LNCAP (cell line): ENCODE results near the gene ALPK3.

Experiments
- TF ChIP-seq, protein P1 (sequence below): fragments of 450-650 bp; IDR thresholded peaks from 2 replicates; pipeline ENCODE4 v1.5.1; 2017; ENCODE audit warnings: mild to moderate bottlenecking

Gene ALPK3

DNA sequence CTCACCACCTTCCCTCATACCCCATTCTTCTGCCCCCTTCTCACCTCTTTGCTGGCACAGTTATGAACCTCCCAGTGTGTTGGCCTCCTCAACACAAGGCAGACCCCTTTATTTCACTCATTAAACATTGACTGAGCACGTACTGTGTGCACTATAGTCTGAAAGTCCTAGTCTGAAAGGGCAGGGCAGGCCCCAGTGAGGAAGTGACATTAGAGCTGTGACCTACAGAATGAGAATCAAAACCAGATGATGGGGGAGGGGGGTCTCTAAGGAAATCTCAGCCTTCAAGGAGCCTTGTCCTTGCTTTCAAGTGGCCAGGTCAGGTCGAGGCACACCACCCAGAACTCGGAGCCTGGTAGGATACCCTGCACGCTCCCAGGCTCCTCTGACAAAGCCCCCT lies 70.8 kb downstream of the ALPK3 start:
- TF ChIP-seq, protein P1, sequence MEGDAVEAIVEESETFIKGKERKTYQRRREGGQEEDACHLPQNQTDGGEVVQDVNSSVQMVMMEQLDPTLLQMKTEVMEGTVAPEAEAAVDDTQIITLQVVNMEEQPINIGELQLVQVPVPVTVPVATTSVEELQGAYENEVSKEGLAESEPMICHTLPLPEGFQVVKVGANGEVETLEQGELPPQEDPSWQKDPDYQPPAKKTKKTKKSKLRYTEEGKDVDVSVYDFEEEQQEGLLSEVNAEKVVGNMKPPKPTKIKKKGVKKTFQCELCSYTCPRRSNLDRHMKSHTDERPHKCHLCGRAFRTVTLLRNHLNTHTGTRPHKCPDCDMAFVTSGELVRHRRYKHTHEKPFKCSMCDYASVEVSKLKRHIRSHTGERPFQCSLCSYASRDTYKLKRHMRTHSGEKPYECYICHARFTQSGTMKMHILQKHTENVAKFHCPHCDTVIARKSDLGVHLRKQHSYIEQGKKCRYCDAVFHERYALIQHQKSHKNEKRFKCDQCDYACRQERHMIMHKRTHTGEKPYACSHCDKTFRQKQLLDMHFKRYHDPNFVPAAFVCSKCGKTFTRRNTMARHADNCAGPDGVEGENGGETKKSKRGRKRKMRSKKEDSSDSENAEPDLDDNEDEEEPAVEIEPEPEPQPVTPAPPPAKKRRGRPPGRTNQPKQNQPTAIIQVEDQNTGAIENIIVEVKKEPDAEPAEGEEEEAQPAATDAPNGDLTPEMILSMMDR: no peak

DNA sequence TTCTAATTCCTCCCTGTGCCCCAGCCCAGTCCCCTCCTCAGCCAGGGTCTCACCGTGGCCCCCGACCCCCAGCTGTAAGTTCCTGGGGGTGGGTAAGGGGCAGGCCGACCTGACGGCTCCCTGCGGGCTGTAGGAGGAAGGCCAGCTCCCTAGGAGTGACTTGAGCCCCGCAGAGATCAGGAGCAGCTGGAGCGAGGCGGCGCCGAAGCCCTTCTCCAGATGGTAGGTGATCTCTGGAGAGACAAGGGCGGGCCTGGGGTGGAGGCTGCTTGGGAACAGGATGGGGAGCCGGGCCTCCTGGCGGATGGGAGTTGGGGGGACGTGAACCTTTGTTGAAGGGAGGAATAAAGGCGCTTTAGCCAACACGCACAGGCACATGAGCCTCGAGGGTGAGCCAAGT lies 71.5 kb downstream of the ALPK3 start:
- TF ChIP-seq, protein P1: no peak

DNA sequence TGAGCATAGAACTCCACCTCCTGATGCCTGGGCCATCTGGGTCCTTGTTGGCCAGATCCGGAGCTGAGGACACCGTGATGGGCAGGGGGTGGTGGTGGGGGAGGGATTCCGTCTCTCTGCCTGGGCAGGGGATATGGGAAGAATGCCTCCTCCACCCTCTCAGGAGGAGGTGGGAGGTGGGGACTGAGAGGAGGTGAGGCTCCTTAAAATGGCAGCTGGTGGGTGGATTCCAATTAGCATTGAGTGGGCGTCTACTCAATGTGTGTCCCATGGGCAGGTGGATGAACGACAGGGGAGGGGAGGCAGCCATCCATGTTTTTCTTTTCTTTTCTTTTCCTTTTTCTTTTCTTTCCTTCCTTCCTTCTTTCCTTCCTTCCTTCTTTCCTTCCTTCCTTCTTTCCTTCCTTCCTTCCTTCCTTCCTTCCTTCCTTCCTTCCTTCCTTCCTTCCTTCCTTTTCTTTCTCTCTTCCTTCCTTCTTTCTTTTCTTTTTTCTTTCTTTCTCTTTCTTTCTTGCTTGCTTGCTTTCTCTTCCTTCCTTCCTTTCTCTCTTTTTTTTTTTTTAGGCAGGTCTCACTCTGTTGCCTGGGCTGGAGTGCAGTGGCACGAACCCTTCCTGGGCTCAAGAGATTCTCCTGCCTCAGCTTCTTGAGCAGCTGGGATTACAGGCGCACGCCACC lies 72.3 kb downstream of the ALPK3 start:
- TF ChIP-seq, protein P1: no peak

DNA sequence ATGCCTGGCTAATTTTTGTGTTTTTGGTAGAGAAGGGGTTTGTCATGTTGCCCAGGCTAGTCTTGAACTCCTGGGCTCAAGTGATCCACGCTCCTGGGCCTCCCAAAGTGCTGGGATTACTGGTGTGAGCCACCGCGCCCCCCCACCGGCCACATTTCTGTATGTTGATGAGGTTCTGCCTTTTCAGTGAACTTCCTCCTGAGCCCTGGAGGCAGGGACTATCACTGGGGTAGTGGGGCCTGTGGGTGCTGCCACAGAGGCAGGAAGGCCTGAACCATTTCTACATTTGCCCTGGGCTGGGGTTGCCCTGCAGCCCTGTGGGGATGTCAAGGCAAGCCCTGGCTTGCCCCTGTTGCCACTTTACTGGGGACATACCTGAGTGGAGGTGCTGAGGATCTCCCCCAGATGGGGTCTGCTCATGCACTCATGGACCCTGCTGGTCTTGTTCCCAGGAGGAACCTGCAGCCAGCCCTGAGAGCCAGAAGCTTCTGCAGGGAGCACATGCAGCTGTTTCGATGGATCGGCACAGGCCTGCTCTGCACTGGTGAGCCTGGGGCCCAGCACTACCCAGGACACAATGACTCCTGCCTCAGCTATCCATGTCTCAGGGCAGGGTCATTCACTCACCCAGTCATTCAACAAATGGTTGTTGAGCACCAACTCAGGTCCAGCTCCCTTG lies 73.0 kb downstream of the ALPK3 start:
- TF ChIP-seq, protein P1: no peak

DNA sequence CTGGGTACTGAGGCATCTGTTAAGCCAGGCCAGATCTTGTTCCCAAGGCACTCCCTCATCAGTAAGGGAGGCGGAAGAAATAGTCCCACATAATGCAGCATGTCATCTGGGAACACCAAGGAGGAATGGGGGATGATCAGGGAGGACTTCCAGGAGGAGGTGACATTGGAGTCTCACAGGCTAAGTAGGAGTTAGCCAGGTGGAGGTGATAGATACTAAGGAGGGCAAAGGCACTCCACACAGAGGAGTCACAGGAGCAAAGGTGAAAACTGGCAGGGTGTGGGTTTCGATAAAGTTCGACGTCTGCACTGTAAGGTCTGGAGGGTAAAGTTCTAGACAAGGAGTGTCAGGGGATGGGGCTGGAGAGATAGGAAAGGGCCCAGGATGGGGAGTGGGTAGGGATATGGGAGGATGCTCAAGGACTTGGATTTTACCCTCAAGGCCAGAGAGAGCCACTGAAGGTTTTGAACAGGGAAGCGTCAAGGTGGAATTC lies 73.6 kb downstream of the ALPK3 start:
- TF ChIP-seq, protein P1: no peak

DNA sequence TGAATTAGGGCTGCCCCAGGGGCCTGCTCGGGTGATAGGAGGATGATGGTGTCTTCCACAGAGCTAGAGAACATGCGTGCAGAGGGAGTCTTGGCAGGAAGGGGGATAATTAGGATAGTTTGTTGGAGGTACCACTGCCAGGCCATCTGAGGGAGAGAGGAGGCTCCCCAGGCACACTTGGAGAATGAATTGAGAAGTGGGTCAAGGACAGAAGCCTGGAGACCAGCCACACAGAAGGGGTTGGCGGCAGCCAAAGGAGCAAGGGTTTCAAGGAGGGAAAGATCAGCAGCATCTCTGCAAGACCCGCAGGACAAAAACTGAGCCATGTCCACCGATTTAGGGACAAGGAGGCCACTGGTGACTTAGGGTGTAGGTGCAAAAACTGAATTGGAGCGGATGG lies 74.2 kb downstream of the ALPK3 start:
- TF ChIP-seq, protein P1: no peak

DNA sequence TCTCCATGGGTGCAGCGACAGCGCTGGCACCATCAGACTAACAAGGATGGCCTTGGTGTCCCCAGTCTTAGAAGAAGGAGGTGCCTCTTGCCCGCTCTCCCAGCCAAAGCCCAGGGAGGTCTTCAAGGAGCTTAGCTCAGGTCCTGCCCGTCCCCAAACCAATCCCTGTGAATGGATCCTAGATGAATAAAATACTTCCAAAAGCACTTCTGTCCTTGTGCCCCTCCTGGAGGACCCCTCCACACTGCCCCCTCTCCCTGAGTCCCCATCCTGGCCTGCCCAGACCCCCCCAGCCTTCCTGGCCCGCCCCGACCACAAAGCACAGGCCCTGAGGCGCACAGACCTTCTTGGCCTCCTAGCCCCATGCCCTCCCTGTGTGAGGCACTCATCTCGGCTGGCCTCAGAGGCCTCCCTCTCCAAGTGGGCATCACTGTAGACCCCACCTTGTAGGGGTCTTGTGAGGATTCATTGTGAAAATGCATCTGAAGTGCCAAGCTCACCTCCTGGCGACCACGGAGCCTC lies 75.7 kb downstream of the ALPK3 start:
- TF ChIP-seq, protein P1: no peak
